ENCODE measurements around the gene ARFRP1. TPM values are rescaled to one million over a fixed set of nuclear protein-coding genes. Genes with fewer than 3 reads are reported as not detected.

ARFRP1 gene
- total and polyA plus RNA-seq, 2 of the 13 experiments (the other 11 are each of a cell fraction or from before 2014, with no cell fraction given): 32.0 to 51.1 TPM

DNA sequence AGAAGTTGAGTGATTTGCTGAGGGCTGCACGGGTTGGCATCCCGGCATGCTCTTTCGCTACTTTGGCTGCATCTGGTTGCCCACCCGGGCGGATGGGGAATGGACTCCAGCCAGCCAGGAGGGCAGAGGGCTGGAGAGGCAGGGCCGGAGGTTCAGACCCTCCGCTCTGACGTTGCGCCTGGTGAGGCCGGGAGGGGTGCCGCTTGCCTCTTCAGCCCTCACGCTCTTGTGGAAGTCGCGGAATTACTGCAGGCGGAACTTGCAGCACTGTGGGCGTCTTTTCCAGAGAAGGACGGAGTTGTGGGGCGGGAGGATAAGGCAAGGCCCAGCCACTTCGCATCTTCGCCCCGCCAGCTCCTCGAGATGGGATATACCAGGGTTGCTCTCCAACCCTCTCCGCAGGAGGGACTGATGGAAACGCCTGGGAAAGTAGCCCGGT lies 49.0 kb downstream of the ARFRP1 start (continued):
- TF ChIP-seq PAX8 (CRISPR knock-in tag; IDR thresholded peaks at IDR 0.05; ENCODE audit: borderline replicate concordance) (no peak), ZNF83 (CRISPR knock-in tag; IDR thresholded peaks at IDR 0.05; ENCODE audit: borderline replicate concordance) (peak; percentile 44; the same call in 1 of the 2 replicates), ZSCAN25 (CRISPR knock-in tag; IDR thresholded peaks at IDR 0.05) (peak; percentile 7; the same call in 1 of the 2 replicates), CENPX (CRISPR knock-in tag; IDR thresholded peaks at IDR 0.05) (no peak), MATR3 (CRISPR knock-in tag; IDR thresholded peaks at IDR 0.05) (peak; percentile 49; the same call in 1 of the 2 replicates), ZNF75D (CRISPR knock-in tag; IDR thresholded peaks at IDR 0.05; ENCODE audit: borderline replicate concordance) (peak; percentile 83; the same call in 1 of the 2 replicates), SMC3 (IDR thresholded peaks at IDR 0.05; ENCODE audit: low read length) (no peak), ZNF333 (CRISPR knock-in tag; IDR thresholded peaks at IDR 0.05; ENCODE audit: borderline replicate concordance) (0 out of 2 replicates have a peak, but pooled peaks have one; percentile 73), TBX2 (CRISPR knock-in tag; IDR thresholded peaks at IDR 0.05; ENCODE audit: borderline replicate concordance) (peak; percentile 57; the same call in 1 of the 2 replicates), ZNF607 (CRISPR knock-in tag; IDR thresholded peaks at IDR 0.05; ENCODE audit: borderline replicate concordance) (0 out of 2 replicates have a peak, but pooled peaks have one; percentile 67)
- TF ChIP-seq, protein P1, sequence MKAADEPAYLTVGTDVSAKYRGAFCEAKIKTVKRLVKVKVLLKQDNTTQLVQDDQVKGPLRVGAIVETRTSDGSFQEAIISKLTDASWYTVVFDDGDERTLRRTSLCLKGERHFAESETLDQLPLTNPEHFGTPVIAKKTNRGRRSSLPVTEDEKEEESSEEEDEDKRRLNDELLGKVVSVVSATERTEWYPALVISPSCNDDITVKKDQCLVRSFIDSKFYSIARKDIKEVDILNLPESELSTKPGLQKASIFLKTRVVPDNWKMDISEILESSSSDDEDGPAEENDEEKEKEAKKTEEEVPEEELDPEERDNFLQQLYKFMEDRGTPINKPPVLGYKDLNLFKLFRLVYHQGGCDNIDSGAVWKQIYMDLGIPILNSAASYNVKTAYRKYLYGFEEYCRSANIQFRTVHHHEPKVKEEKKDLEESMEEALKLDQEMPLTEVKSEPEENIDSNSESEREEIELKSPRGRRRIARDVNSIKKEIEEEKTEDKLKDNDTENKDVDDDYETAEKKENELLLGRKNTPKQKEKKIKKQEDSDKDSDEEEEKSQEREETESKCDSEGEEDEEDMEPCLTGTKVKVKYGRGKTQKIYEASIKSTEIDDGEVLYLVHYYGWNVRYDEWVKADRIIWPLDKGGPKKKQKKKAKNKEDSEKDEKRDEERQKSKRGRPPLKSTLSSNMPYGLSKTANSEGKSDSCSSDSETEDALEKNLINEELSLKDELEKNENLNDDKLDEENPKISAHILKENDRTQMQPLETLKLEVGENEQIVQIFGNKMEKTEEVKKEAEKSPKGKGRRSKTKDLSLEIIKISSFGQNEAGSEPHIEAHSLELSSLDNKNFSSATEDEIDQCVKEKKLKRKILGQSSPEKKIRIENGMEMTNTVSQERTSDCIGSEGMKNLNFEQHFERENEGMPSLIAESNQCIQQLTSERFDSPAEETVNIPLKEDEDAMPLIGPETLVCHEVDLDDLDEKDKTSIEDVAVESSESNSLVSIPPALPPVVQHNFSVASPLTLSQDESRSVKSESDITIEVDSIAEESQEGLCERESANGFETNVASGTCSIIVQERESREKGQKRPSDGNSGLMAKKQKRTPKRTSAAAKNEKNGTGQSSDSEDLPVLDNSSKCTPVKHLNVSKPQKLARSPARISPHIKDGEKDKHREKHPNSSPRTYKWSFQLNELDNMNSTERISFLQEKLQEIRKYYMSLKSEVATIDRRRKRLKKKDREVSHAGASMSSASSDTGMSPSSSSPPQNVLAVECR (CRISPR knock-in tag; IDR thresholded peaks at IDR 0.05; ENCODE audit: borderline replicate concordance): peak; percentile 75; the same call in 1 of the 2 replicates
- TF ChIP-seq, protein P2, sequence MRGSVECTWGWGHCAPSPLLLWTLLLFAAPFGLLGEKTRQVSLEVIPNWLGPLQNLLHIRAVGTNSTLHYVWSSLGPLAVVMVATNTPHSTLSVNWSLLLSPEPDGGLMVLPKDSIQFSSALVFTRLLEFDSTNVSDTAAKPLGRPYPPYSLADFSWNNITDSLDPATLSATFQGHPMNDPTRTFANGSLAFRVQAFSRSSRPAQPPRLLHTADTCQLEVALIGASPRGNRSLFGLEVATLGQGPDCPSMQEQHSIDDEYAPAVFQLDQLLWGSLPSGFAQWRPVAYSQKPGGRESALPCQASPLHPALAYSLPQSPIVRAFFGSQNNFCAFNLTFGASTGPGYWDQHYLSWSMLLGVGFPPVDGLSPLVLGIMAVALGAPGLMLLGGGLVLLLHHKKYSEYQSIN (CRISPR knock-in tag; IDR thresholded peaks at IDR 0.05; ENCODE audit: borderline replicate concordance): 0 out of 2 replicates have a peak, but pooled peaks have one; percentile 53
- TF ChIP-seq, protein P3, sequence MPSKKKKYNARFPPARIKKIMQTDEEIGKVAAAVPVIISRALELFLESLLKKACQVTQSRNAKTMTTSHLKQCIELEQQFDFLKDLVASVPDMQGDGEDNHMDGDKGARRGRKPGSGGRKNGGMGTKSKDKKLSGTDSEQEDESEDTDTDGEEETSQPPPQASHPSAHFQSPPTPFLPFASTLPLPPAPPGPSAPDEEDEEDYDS (CRISPR knock-in tag; IDR thresholded peaks at IDR 0.05): 0 out of 2 replicates have a peak, but pooled peaks have one; percentile 12
- TF ChIP-seq, protein P4, sequence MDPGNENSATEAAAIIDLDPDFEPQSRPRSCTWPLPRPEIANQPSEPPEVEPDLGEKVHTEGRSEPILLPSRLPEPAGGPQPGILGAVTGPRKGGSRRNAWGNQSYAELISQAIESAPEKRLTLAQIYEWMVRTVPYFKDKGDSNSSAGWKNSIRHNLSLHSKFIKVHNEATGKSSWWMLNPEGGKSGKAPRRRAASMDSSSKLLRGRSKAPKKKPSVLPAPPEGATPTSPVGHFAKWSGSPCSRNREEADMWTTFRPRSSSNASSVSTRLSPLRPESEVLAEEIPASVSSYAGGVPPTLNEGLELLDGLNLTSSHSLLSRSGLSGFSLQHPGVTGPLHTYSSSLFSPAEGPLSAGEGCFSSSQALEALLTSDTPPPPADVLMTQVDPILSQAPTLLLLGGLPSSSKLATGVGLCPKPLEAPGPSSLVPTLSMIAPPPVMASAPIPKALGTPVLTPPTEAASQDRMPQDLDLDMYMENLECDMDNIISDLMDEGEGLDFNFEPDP (CRISPR knock-in tag; conservative IDR thresholded peaks at IDR 0.05): no peak
